Measurements from ENCODE around the gene MMP15. TPM values are rescaled to one million over a fixed set of nuclear protein-coding genes. Genes with fewer than 3 reads are reported as not detected.

The MMP15 gene
- total RNA-seq, 1 donor from 2014 or later, result 2.9 TPM

DNA sequence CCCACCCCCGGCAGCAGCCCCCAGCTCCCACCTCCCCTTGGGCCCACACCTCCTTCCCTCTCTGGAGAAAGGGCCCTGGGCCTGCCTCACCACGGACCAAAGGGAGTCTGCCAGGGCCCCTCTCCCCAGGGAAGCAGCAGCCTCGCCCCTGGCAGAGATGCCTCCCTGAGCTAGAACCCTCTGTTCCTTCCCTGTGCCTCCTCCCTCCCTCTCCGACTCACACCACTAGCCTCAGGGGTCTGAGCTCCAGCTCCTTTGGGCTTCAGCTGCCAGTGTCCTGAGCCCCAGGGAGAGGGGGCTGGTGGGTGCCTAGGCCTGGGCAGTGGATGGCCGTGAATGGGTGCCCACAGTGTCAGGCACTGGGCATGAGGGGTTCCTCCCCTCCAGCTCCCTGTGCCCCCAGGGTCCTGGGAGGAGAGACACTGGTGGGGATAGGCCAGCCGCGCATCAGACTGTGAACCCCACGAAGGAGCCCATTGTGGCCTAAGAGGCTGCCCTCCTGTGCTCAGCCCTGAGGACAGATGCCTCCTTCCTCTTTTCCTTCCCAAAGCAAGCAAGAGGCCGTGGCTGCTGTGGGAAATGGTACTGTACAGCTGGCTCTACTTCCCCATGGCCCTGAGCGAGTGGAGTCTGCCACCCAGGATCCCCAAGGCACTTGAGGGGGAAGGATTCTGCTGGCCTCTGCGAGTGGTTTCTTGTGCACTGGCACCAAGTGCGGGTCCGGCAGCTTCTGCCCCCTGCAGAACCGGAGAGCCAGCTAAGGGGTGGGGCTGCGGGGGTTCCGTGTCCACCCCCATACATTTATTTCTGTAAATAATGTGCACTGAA is 20.7 kb downstream of the MMP15 start:
- intact Hi-C loops (cut with DNase I), result no loop called here
- H3K27ac ChIP-seq, result no peak overlapping the region
- H3K27me3 ChIP-seq, result no peaks in the 10 kb centered on the region
- DNase-seq (ENCODE audit: extremely low spot score in 2 of 2), result no peak
- no peaks in the 10 kb centered on the region for H3K36me3 ChIP-seq
- no peaks in the 10 kb centered on the region for H3K4me1 ChIP-seq
- H3K4me3 ChIP-seq, result no peak overlapping the region
- no peaks in the 10 kb centered on the region for H3K9me3 ChIP-seq
- TF ChIP-seq, protein P1, sequence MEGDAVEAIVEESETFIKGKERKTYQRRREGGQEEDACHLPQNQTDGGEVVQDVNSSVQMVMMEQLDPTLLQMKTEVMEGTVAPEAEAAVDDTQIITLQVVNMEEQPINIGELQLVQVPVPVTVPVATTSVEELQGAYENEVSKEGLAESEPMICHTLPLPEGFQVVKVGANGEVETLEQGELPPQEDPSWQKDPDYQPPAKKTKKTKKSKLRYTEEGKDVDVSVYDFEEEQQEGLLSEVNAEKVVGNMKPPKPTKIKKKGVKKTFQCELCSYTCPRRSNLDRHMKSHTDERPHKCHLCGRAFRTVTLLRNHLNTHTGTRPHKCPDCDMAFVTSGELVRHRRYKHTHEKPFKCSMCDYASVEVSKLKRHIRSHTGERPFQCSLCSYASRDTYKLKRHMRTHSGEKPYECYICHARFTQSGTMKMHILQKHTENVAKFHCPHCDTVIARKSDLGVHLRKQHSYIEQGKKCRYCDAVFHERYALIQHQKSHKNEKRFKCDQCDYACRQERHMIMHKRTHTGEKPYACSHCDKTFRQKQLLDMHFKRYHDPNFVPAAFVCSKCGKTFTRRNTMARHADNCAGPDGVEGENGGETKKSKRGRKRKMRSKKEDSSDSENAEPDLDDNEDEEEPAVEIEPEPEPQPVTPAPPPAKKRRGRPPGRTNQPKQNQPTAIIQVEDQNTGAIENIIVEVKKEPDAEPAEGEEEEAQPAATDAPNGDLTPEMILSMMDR (IDR thresholded peaks at IDR 0.05), result no peak
- no peak for TF ChIP-seq POLR2A (IDR thresholded peaks at IDR 0.05)
- no peak for TF ChIP-seq POLR2AphosphoS5 (IDR thresholded peaks at IDR 0.05; ENCODE audit: insufficient read depth in 1 of 2, low read depth in 1 of 2)

DNA sequence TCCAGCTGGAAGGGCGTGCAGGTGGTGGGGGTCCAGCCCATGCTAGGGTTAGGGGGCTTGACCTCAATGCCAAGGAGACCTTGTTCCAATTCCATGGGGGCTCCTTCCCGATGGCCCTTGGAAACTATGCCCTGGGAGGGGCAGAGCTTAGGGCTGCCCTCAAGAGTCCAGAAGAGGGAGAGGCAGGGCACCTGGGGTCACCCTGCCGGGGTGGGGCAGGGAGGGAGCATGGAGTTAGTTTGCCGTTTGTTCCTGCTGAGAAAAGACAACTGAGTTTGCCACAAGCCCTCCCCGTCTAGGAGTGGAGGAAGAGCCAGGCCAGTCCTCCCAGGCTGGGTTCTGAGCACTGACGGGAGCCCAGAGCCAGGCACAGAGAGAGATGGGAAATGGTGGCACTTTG is 21.4 kb downstream of the MMP15 start:
- no peak overlapping the region for H3K4me3 ChIP-seq
- TF ChIP-seq, protein P1 (IDR thresholded peaks at IDR 0.05), result no peak
- TF ChIP-seq POLR2A (IDR thresholded peaks at IDR 0.05), result no peak
- no peak for TF ChIP-seq POLR2AphosphoS5 (IDR thresholded peaks at IDR 0.05; ENCODE audit: insufficient read depth in 1 of 2, low read depth in 1 of 2)
- H3K36me3 ChIP-seq, result no peaks in the 10 kb centered on the region
- no peak for DNase-seq (ENCODE audit: extremely low spot score in 2 of 2)
- no peaks in the 10 kb centered on the region for H3K9me3 ChIP-seq
- H3K4me1 ChIP-seq, result no peaks in the 10 kb centered on the region
- intact Hi-C loops (cut with DNase I), result no loop called here
- H3K27ac ChIP-seq, result no peak overlapping the region
- no peaks in the 10 kb centered on the region for H3K27me3 ChIP-seq

DNA sequence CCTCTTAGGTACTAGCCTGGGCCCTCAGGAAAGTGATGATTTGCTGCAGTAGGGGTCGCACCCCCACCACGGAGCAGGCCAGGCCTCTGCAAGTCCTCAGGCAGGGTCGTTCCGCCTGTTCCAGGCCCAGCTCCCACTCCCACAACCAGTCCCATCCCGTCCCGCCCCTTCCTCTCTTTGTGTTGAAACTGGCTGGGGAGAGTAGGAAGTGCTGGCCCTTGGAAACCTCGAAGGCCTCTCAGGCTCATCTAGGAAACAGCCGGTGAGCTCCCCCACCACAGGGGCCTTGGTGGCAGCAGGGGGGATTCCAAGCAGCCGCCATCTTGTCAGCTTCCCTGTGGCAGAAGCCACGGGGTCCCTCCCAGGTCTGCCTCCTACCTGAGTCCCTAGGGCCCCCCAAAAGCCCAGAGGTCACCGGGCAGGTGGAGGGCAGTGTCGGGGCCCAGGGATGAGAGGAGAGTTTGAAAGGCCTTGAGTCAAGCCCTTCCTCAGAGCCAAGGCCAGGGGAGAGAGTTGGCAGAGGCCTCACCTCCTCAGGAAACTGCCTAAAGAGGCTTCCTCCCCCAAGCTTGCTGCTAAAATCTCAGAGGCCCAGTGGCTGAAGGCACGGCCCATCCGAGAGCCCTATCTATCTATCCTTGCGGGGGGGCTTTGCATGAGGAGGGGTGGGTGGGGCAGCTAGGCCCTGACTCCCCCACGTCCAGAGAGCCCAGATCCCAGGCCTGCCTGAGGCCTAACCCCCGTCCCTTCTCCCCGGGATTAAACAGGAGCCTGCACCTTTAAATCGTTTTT is 22.2 kb downstream of the MMP15 start:
- Histone ChIP-seq H3K9me3 (no peaks in the 10 kb centered on the region), H3K27me3 (no peaks in the 10 kb centered on the region), H3K4me3 (no peak overlapping the region), H3K36me3 (no peaks in the 10 kb centered on the region), H3K27ac (no peak overlapping the region), H3K4me1 (no peaks in the 10 kb centered on the region)
- no peak for DNase-seq (ENCODE audit: extremely low spot score in 2 of 2)
- intact Hi-C loops (cut with DNase I), result no loop called here
- no peak for TF ChIP-seq POLR2AphosphoS5 (IDR thresholded peaks at IDR 0.05; ENCODE audit: insufficient read depth in 1 of 2, low read depth in 1 of 2)

DNA sequence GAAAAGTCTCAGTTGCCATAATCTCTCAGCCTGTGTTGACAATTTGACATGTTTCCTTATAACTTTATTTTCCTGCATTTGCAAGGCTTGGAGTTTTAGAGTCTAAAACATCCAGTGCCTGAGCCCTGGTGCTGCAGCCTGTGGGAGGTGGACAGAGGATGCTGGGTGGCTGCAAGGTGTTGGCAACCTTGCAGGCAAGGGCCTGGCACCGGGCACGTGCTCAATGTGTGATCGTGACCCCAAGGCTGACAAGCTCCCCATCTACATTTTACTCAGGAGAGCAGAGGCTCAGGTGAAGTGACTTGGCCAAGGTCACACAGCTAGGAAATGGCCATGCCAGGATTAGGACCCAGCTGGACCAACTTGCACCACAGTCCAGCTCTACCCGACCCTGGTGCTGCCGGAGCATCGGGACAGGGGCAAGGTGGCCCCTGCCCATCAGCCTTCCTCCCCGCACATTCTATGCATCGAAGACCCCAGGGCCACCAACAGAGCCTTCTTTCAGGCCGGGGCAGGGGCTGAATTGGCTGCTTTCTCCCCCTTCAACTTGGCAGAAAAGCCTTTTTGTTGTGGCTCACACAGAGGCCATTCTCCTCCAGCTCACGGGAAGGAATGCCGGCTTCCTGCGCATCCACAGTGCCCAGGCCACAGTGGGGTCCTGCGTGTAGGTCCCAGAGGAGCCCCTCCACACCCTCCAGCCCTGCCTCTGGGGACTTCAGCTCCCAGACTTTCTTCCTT is 23.1 kb downstream of the MMP15 start:
- no peaks in the 10 kb centered on the region for H3K27me3 ChIP-seq
- no peak overlapping the region for H3K27ac ChIP-seq
- H3K4me1 ChIP-seq, result no peaks in the 10 kb centered on the region
- no peak overlapping the region for H3K4me3 ChIP-seq
- intact Hi-C loops (cut with DNase I), result no loop called here
- no peaks in the 10 kb centered on the region for H3K9me3 ChIP-seq
- DNase-seq (ENCODE audit: extremely low spot score in 2 of 2), result no peak
- no peak for TF ChIP-seq POLR2A (IDR thresholded peaks at IDR 0.05)
- TF ChIP-seq POLR2AphosphoS5 (IDR thresholded peaks at IDR 0.05; ENCODE audit: insufficient read depth in 1 of 2, low read depth in 1 of 2), result no peak
- TF ChIP-seq, protein P1 (IDR thresholded peaks at IDR 0.05), result no peak
- H3K36me3 ChIP-seq, result no peaks in the 10 kb centered on the region
